Gastrocnemius medialis (tissue), 4 donors: Measurements from ENCODE around the gene ELAVL1.

Source experiments
- POLR2A ChIP-seq, 2 donors: fragments of 450-650 bp; IDR thresholded peaks; one replicate each; pipeline ENCODE4 v1.6.1; 2017; ENCODE audit warnings: antibody characterized with exemption in 2 of 2, mild to moderate bottlenecking in 2 of 2, moderate library complexity in 2 of 2
- TF ChIP-seq, protein P1 (sequence below), 5 experiments: fragments of 450-650 bp in 3 of 5; fragments of 200-600 bp in 2 of 5; sonication (generic) in 2 of 5; IDR thresholded peaks in 4 of 5; conservative IDR thresholded peaks in 1 of 5; 1 replicate in 4 of 5; 2 replicates in 1 of 5; pipeline ENCODE4 v1.5.1; 2016 to 2019; ENCODE audit warnings: antibody characterized with exemption in 5 of 5, mild to moderate bottlenecking in 3 of 5, moderate library complexity in 3 of 5

- TF ChIP-seq, protein P1, sequence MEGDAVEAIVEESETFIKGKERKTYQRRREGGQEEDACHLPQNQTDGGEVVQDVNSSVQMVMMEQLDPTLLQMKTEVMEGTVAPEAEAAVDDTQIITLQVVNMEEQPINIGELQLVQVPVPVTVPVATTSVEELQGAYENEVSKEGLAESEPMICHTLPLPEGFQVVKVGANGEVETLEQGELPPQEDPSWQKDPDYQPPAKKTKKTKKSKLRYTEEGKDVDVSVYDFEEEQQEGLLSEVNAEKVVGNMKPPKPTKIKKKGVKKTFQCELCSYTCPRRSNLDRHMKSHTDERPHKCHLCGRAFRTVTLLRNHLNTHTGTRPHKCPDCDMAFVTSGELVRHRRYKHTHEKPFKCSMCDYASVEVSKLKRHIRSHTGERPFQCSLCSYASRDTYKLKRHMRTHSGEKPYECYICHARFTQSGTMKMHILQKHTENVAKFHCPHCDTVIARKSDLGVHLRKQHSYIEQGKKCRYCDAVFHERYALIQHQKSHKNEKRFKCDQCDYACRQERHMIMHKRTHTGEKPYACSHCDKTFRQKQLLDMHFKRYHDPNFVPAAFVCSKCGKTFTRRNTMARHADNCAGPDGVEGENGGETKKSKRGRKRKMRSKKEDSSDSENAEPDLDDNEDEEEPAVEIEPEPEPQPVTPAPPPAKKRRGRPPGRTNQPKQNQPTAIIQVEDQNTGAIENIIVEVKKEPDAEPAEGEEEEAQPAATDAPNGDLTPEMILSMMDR (IDR thresholded peaks at IDR 0.05 in 4 of 5, conservative IDR thresholded peaks at IDR 0.05 in 1 of 5), result no peak
- no peak for TF ChIP-seq POLR2A (IDR thresholded peaks at IDR 0.05)
Observed at GRCh38 chr19:7941895-7942596, 63.4 kb downstream of the ELAVL1 start.
